Duodenal mucosa (tissue), 2 donors: Measurements from ENCODE around the gene ARID5B.

ENCODE experiments used
- H3K27ac ChIP-seq: one replicate; pipeline ENCODE4 v1.7.0; 2013; ENCODE audit warnings: low read depth, low read length
- H3K27me3 ChIP-seq, 2 donors: one replicate each; pipeline ENCODE4 v1.7.0; 2013; ENCODE audit warnings: low read length in 2 of 2, control low read depth in 1 of 2; ENCODE audit not compliant: insufficient read depth in 2 of 2, control insufficient read depth in 1 of 2
- H3K36me3 ChIP-seq, 2 donors: one replicate each; pipeline ENCODE4 v1.7.0; 2013; ENCODE audit warnings: low read length in 2 of 2, control low read depth in 1 of 2; ENCODE audit not compliant: insufficient read depth in 2 of 2, control insufficient read depth in 1 of 2
- H3K4me1 ChIP-seq, 2 donors: one replicate each; pipeline ENCODE4 v1.7.0; 2013; ENCODE audit warnings: low read length in 2 of 2, control low read depth in 1 of 2; ENCODE audit not compliant: insufficient read depth in 2 of 2, control insufficient read depth in 1 of 2
- H3K4me3 ChIP-seq, 2 donors: one replicate each; pipeline ENCODE4 v1.7.0; 2013; ENCODE audit warnings: low read length in 2 of 2, low read depth in 1 of 2
- H3K9ac ChIP-seq, 2 donors: one replicate each; pipeline ENCODE4 v1.7.0; 2013; ENCODE audit warnings: low read length in 2 of 2, low read depth in 1 of 2
- H3K9me3 ChIP-seq, 2 donors: one replicate each; pipeline ENCODE4 v1.7.0; 2013; ENCODE audit warnings: low read length in 2 of 2, control low read depth in 1 of 2; ENCODE audit not compliant: control insufficient read depth in 1 of 2

The ARID5B gene

DNA sequence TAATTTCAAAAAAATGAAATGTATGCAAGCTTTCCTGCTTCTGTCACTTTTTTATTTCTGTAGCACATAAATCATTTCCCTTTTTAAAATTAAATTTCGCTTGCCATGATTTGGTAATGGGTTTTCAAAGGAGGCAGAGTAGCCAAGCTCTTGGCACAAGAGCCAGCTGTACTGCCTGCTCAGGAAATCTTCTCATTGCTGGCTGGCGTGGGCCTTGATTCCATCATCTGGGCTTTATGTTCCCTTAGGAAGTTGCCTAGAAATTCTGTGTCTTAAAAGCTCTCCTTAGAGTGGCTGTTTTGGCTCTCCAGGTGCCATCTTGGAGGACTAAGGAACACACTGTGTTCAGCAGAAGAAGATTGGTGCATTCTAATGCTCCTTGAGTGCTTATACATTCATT lies 107.4 kb downstream of the ARID5B start:
- Histone ChIP-seq H3K4me3 (no peak overlapping the region), H3K4me1 (peaks cover 0 to 9% of the 10 kb centered on the region in 2 donors), H3K27me3 (no peaks in the 10 kb centered on the region), H3K36me3 (peaks cover 0 to 3% of the 10 kb centered on the region in 2 donors), H3K27ac (no peak overlapping the region), H3K9ac (no peak overlapping the region), H3K9me3 (no peaks in the 10 kb centered on the region)

- no peak overlapping the region for H3K9ac ChIP-seq
- H3K27ac ChIP-seq = no peak overlapping the region
- H3K27me3 ChIP-seq = no peaks in the 10 kb centered on the region
- no peak overlapping the region for H3K4me3 ChIP-seq
- H3K36me3 ChIP-seq = peaks cover 0 to 3% of the 10 kb centered on the region in 2 donors
- H3K4me1 ChIP-seq = peaks cover 0 to 9% of the 10 kb centered on the region in 2 donors
- H3K9me3 ChIP-seq = no peaks in the 10 kb centered on the region
Observed at GRCh38 chr10:62010366-62010765, 108.9 kb downstream of the ARID5B start.

DNA sequence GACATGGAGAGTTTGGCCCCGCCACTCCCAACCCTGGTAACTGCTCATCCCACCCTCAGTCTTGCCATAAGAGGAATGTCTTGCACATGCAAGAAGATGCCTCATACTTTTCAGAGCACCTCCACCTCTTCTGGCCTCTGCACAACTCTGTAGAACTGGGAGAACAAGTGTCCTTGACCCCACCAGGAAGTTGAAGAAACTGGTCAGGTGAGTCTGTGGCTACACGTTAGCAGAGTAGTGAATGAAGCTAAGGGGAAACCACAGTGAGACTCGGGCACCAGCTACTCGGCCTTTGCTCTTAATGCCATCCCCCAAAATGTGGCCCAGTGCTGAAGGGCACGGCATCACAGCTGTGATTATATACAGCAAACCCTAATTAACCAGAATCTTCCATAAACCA lies 110.1 kb downstream of the ARID5B start:
- Histone ChIP-seq H3K4me1 (peaks cover 4 to 16% of the 10 kb centered on the region in 2 donors), H3K9ac (no peak overlapping the region), H3K36me3 (peaks cover 0 to under 1% of the 10 kb centered on the region in 2 donors), H3K4me3 (no peak overlapping the region), H3K27ac (no peak overlapping the region), H3K9me3 (no peaks in the 10 kb centered on the region), H3K27me3 (no peaks in the 10 kb centered on the region)

GRCh38 chr10:62012318-62012717 lies 110.8 kb downstream of the ARID5B start:
- Histone ChIP-seq H3K9me3 (no peaks in the 10 kb centered on the region), H3K27me3 (no peaks in the 10 kb centered on the region), H3K27ac (no peak overlapping the region), H3K4me3 (no peak overlapping the region), H3K9ac (no peak overlapping the region), H3K4me1 (peaks cover 11 to 24% of the 10 kb centered on the region in 2 donors), H3K36me3 (no peaks in the 10 kb centered on the region)

DNA sequence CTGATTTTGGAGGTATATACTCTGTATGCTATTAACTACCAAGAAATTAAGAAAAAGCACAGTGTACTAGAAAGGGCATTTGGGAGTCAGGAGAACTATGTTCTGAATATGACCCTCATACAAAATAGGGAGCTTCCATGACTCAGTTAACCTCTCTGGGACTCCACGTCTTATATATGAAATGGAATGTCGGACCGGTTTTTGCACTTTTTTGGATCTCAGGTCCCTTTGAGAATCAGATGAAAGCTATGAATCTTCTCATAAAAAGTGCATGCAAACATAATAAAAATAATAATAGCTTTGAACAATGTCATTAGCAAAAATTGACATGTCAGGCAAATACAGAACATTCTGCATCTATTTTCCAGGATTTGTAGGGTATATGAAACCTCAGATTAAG lies 113.0 kb downstream of the ARID5B start:
- Histone ChIP-seq H3K36me3 (no peaks in the 10 kb centered on the region), H3K27me3 (no peaks in the 10 kb centered on the region), H3K4me3 (no peak overlapping the region), H3K9ac (no peak overlapping the region), H3K9me3 (no peaks in the 10 kb centered on the region), H3K4me1 (peaks cover 30 to 44% of the 10 kb centered on the region in 2 donors), H3K27ac (no peak overlapping the region)

- Histone ChIP-seq H3K27ac (no peak overlapping the region), H3K9ac (no peak overlapping the region), H3K9me3 (no peaks in the 10 kb centered on the region), H3K4me3 (no peak overlapping the region), H3K4me1 (peaks cover 33 to 54% of the 10 kb centered on the region in 2 donors), H3K27me3 (no peaks in the 10 kb centered on the region), H3K36me3 (no peaks in the 10 kb centered on the region)
Observed at GRCh38 chr10:62015994-62016393, 114.5 kb downstream of the ARID5B start.

GRCh38 chr10:62016623-62017490 lies 115.4 kb downstream of the ARID5B start:
- Histone ChIP-seq H3K9me3 (no peaks in the 10 kb centered on the region), H3K4me3 (no peak overlapping the region), H3K27me3 (no peaks in the 10 kb centered on the region), H3K4me1 (peaks cover 35 to 57% of the 10 kb centered on the region in 2 donors), H3K9ac (no peak overlapping the region), H3K27ac (peak overlapping the region; percentile 30), H3K36me3 (no peaks in the 10 kb centered on the region)

DNA sequence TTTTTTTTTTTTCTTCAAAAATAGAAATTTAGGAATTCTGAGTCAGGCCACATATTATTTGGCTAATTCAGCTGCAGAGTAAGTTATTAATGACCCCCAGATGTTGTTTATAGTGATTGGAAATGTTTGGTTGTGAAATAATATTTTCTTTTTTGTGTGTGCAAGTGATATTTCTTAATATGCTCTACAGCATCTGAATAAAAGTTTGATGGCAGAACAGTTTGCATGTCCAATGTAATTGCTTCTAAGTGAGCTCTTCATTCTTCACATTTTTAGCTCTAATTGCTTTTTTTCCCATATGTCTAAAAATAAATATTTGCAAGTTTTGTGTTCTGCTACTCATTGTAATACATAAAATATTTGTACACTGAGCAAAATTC lies 116.0 kb downstream of the ARID5B start:
- Histone ChIP-seq H3K4me1 (peaks cover 41 to 63% of the 10 kb centered on the region in 2 donors), H3K9ac (no peak overlapping the region), H3K27me3 (no peaks in the 10 kb centered on the region), H3K4me3 (no peak overlapping the region), H3K36me3 (no peaks in the 10 kb centered on the region), H3K9me3 (no peaks in the 10 kb centered on the region), H3K27ac (no peak overlapping the region)

DNA sequence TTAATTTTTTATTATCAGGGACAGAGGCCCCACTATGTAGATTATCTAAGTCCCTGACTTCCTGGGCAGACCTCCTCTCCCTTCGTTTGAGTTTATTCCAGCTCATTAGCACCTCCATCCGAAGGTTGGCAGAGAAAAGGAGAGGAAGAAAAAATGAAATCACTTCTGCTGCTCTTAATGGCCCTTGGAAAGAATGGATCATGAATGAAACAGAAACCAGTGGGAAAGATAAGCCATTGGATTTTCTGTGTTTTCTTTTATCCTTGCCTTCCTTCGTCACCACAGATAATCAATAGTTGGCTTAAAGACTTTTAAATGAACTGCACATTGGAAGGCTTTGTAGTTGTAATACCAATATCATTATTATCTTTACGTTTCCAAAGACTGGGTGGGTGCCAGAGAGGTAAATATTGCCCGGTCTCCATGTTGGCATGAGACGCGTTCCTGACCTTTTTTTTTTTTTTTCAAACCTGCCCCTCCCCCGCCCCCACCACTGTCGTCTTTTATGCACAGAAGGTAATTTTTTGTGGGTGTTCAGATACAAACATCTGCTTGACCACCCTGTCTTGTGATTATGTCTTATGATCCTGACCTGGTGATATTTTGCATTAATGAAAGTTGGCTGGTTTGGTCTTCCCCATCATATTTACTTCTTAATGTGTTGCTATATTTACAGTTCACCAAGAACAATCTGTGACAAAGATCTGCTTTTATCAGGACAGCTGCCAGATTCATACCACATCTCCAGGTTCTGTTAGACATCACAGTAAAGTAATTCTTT lies 116.8 kb downstream of the ARID5B start:
- H3K27ac ChIP-seq = no peak overlapping the region

GRCh38 chr10:62019013-62019684 lies 117.7 kb downstream of the ARID5B start:
- H3K27me3 ChIP-seq = no peaks in the 10 kb centered on the region
- no peaks in the 10 kb centered on the region for H3K9me3 ChIP-seq
- H3K27ac ChIP-seq = peak overlapping the region; percentile 8
- H3K36me3 ChIP-seq = no peaks in the 10 kb centered on the region
- no peak overlapping the region for H3K4me3 ChIP-seq
- H3K4me1 ChIP-seq = peaks cover 55 to 80% of the 10 kb centered on the region in 2 donors
- H3K9ac ChIP-seq = peak overlapping the region in 1 of 2 donors; percentile 20

More for the DNA sequence above, 116.8 kb downstream of the ARID5B start:
- no peaks in the 10 kb centered on the region for H3K27me3 ChIP-seq
- peaks cover 48 to 72% of the 10 kb centered on the region in 2 donors for H3K4me1 ChIP-seq
- no peaks in the 10 kb centered on the region for H3K9me3 ChIP-seq
- no peaks in the 10 kb centered on the region for H3K36me3 ChIP-seq
- peak overlapping the region; percentile 14 to 48 for H3K4me3 ChIP-seq
- no peak overlapping the region for H3K9ac ChIP-seq
